OCI-LY7 (cell line): ENCODE measurements around the gene PARD3.

ENCODE experiments used
- EZH2phosphoT487 ChIP-seq: fragments of 200-600 bp; sonication (generic); IDR thresholded peaks from 2 replicates; pipeline ENCODE4 v1.6.1; 2018; ENCODE audit warnings: low read depth, borderline replicate concordance, mild to moderate bottlenecking, mixed run types, antibody characterized with exemption, low read length, moderate library complexity, mixed read lengths
- TF ChIP-seq, protein P1 (sequence below): fragments of 200-600 bp; sonication (generic); conservative IDR thresholded peaks from 2 replicates; pipeline ENCODE4 v1.5.1; 2014; ENCODE audit warnings: mild to moderate bottlenecking, antibody characterized with exemption, low read length, moderate library complexity, mixed read lengths

- TF ChIP-seq, protein P1, sequence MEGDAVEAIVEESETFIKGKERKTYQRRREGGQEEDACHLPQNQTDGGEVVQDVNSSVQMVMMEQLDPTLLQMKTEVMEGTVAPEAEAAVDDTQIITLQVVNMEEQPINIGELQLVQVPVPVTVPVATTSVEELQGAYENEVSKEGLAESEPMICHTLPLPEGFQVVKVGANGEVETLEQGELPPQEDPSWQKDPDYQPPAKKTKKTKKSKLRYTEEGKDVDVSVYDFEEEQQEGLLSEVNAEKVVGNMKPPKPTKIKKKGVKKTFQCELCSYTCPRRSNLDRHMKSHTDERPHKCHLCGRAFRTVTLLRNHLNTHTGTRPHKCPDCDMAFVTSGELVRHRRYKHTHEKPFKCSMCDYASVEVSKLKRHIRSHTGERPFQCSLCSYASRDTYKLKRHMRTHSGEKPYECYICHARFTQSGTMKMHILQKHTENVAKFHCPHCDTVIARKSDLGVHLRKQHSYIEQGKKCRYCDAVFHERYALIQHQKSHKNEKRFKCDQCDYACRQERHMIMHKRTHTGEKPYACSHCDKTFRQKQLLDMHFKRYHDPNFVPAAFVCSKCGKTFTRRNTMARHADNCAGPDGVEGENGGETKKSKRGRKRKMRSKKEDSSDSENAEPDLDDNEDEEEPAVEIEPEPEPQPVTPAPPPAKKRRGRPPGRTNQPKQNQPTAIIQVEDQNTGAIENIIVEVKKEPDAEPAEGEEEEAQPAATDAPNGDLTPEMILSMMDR, result no peak
- no peak for TF ChIP-seq EZH2phosphoT487
Observed at GRCh38 chr10:34740321-34740720, 74.8 kb downstream of the PARD3 start.
